H1 (cell line): ENCODE data around the gene TDG. TPM values are rescaled to one million over a fixed set of nuclear protein-coding genes. Genes with fewer than 3 reads are reported as not detected.

Experiments
- CTCF ChIA-PET: fragments of 300-600 bp; sonication (Branson Sonifier 250); formaldehyde crosslinking; loops from one replicate; lab custom pipeline; 2021; ENCODE audit not compliant: partially characterized antibody; lab: Charles Lee
- POLR2A ChIA-PET: fragments of 300-600 bp; sonication (Branson Sonifier 250); formaldehyde crosslinking; loops from one replicate; lab custom pipeline; 2021; ENCODE audit warnings: inconsistent platforms; ENCODE audit not compliant: partially characterized antibody; lab: Charles Lee
- DNase-seq, 2 experiments: peaks; one replicate each; pipeline versions ENCODE4 v3.0.0 to v3.0.0-alpha.2; 2010 to 2022; ENCODE audit warnings: low spot score in 2 of 2, low read depth in 1 of 2, mixed read lengths in 1 of 2
- FAIRE-seq: peaks from 2 replicates; lab custom pipeline; 2011; peaks lifted over from hg19 to GRCh38; lab: Jason Lieb, UNC
- H2AFZ ChIP-seq: 2 replicates; pipeline ENCODE4 v1.8.1; 2012; ENCODE audit warnings: low read length, inconsistent platforms
- H2AK5ac ChIP-seq: 2 replicates; pipeline ENCODE4 v1.6.1; 2013; ENCODE audit warnings: low read depth, low read length
- H2BK120ac ChIP-seq: replicated peaks from 2 replicates; pipeline ENCODE3; 2013; ENCODE audit warnings: low read depth, low read length, inconsistent platforms
- H2BK12ac ChIP-seq: 2 replicates; pipeline ENCODE4 v1.6.1; 2013; ENCODE audit warnings: low read depth, low read length
- H2BK15ac ChIP-seq: 2 replicates; pipeline ENCODE4 v1.6.1; 2013; ENCODE audit warnings: low read length
- H2BK20ac ChIP-seq: 2 replicates; pipeline ENCODE4 v1.6.1; 2013; ENCODE audit warnings: low read length
- H2BK5ac ChIP-seq: 2 replicates; pipeline ENCODE4 v1.6.1; 2013; ENCODE audit warnings: low read depth, low read length
- H3K14ac ChIP-seq: 2 replicates; pipeline ENCODE4 v1.6.1; 2013; ENCODE audit warnings: inconsistent platforms; ENCODE audit not compliant: insufficient read length
- H3K18ac ChIP-seq: 2 replicates; pipeline ENCODE4 v1.6.1; 2013; ENCODE audit warnings: low read length; ENCODE audit errors: extremely low read depth
- H3K23ac ChIP-seq: 2 replicates; pipeline ENCODE4 v1.6.1; 2013; ENCODE audit warnings: inconsistent platforms; ENCODE audit not compliant: insufficient read length
- H3K23me2 ChIP-seq: 2 replicates; pipeline ENCODE4 v1.6.1; 2013; ENCODE audit warnings: low read depth, low read length
- H3K27ac ChIP-seq: 2 replicates; pipeline ENCODE4 v1.6.1; 2011; ENCODE audit warnings: low read depth, low read length, inconsistent platforms
- H3K27me3 ChIP-seq, 4 experiments: replicated peaks in 1 of 4; 1 replicate in 1 of 4; 2 replicates in 3 of 4; pipeline versions ENCODE4 v1.6.1 to v1.8.1; 2011 to 2013; ENCODE audit warnings: low read length in 3 of 4, mild to moderate bottlenecking in 3 of 4, inconsistent platforms in 2 of 4, mixed read lengths in 2 of 4, moderate library complexity in 1 of 4; ENCODE audit not compliant: control insufficient read depth in 3 of 4, insufficient read depth in 3 of 4; ENCODE audit errors: extremely low read depth in 1 of 4
- H3K36me3 ChIP-seq, 4 experiments: 2 replicates each; pipeline versions ENCODE4 v1.6.1 to v1.8.1; 2011 to 2013; ENCODE audit warnings: mild to moderate bottlenecking in 4 of 4, low read length in 3 of 4, moderate library complexity in 2 of 4, control low read depth in 1 of 4, inconsistent platforms in 1 of 4; ENCODE audit not compliant: insufficient read depth in 4 of 4, control insufficient read depth in 2 of 4
- H3K4ac ChIP-seq: replicated peaks from 2 replicates; pipeline ENCODE3; 2013; ENCODE audit warnings: low read length, low read depth, mixed read lengths, inconsistent platforms; ENCODE audit not compliant: insufficient read length
- H3K4me1 ChIP-seq, 4 experiments: replicated peaks in 1 of 4; 1 replicate in 1 of 4; 2 replicates in 3 of 4; pipeline versions ENCODE4 v1.6.1 to v1.8.1; 2011 to 2013; ENCODE audit warnings: low read length in 3 of 4, inconsistent platforms in 2 of 4, mixed read lengths in 1 of 4; ENCODE audit not compliant: insufficient read depth in 4 of 4, control insufficient read depth in 3 of 4
- H3K4me2 ChIP-seq, 2 experiments: 2 replicates each; pipeline versions ENCODE4 v1.6.1 to v1.8.1; 2011 to 2013; ENCODE audit warnings: low read depth in 2 of 2, low read length in 2 of 2, control low read depth in 1 of 2, inconsistent platforms in 1 of 2, mild to moderate bottlenecking in 1 of 2; ENCODE audit not compliant: insufficient read depth in 1 of 2
- H3K4me3 ChIP-seq, 4 experiments: fragments of 200-600, 300-600 bp in 1 of 4; sonication (generic), shearing (Covaris generic), sonication (Bioruptor Twin) in 1 of 4; 2 replicates each; pipeline versions ENCODE4 v1.5.1 to v1.8.1; 2011 to 2016; ENCODE audit warnings: low read length in 4 of 4, low read depth in 3 of 4, control low read depth in 2 of 4, inconsistent platforms in 2 of 4, mild to moderate bottlenecking in 2 of 4, mixed read lengths in 1 of 4, moderate library complexity in 1 of 4; ENCODE audit not compliant: insufficient read depth in 2 of 4; ENCODE audit errors: extremely low read depth in 1 of 4
- H3K56ac ChIP-seq: replicated peaks from 2 replicates; pipeline ENCODE3; 2013; ENCODE audit warnings: low read depth, mild to moderate bottlenecking, mixed read lengths, low read length, inconsistent platforms; ENCODE audit not compliant: insufficient read length
- H3K79me1 ChIP-seq: 2 replicates; pipeline ENCODE4 v1.6.1; 2013; ENCODE audit warnings: low read depth, low read length, control low read depth
- H3K79me2 ChIP-seq, 2 experiments: 2 replicates each; pipeline versions ENCODE4 v1.6.1 to v1.8.1; 2012 to 2013; ENCODE audit warnings: low read length in 2 of 2, mild to moderate bottlenecking in 2 of 2, inconsistent platforms in 1 of 2; ENCODE audit not compliant: insufficient read depth in 2 of 2, control insufficient read depth in 1 of 2
- H3K9ac ChIP-seq, 4 experiments: replicated peaks in 1 of 4; 1 replicate in 1 of 4; 2 replicates in 3 of 4; pipeline versions ENCODE4 v1.6.1 to v1.8.1; 2011 to 2013; ENCODE audit warnings: low read depth in 3 of 4, low read length in 3 of 4, control low read depth in 2 of 4, mild to moderate bottlenecking in 2 of 4, moderate library complexity in 2 of 4, inconsistent platforms in 1 of 4; ENCODE audit errors: extremely low read depth in 1 of 4
- H3K9me3 ChIP-seq, 2 experiments: 2 replicates each; pipeline versions ENCODE4 v1.6.1 to v1.8.1; 2012 to 2013; ENCODE audit warnings: mild to moderate bottlenecking in 2 of 2, moderate library complexity in 2 of 2, control low read depth in 1 of 2, inconsistent platforms in 1 of 2, low read depth in 1 of 2, low read length in 1 of 2, mixed read lengths in 1 of 2; ENCODE audit not compliant: insufficient read depth in 2 of 2
- H4K20me1 ChIP-seq, 2 experiments: replicated peaks in 1 of 2; 2 replicates each; pipeline versions ENCODE3 to v1.8.1; 2011 to 2013; ENCODE audit warnings: inconsistent platforms in 2 of 2, low read length in 2 of 2, mild to moderate bottlenecking in 1 of 2; ENCODE audit not compliant: insufficient read depth in 2 of 2, control insufficient read depth in 1 of 2
- H4K5ac ChIP-seq: 2 replicates; pipeline ENCODE4 v1.6.1; 2013; ENCODE audit warnings: low read length, low read depth, mixed read lengths, inconsistent platforms; ENCODE audit not compliant: insufficient read length
- H4K8ac ChIP-seq: 2 replicates; pipeline ENCODE4 v1.8.0; 2013; ENCODE audit warnings: mild to moderate bottlenecking, moderate library complexity, low read length, inconsistent platforms; ENCODE audit not compliant: insufficient read depth; ENCODE audit errors: extremely low read depth
- H4K91ac ChIP-seq: replicated peaks from 2 replicates; pipeline ENCODE3; 2013; ENCODE audit warnings: low read length, mixed read lengths, inconsistent platforms; ENCODE audit not compliant: insufficient read length
- E2F6 ChIP-seq: IDR thresholded peaks from 2 replicates; pipeline ENCODE4 v1.6.1; 2012; ENCODE audit warnings: inconsistent platforms
- GTF2F1 ChIP-seq: IDR thresholded peaks from 2 replicates; pipeline ENCODE4 v1.6.1; 2012; ENCODE audit warnings: low read depth, low read length, improper control_type of control experiment, borderline replicate concordance
- POLR2AphosphoS5 ChIP-seq: IDR thresholded peaks from 2 replicates; pipeline ENCODE4 v1.6.1; 2011; ENCODE audit warnings: low read depth, low read length
- SP4 ChIP-seq: IDR thresholded peaks from 2 replicates; pipeline ENCODE4 v1.6.1; 2012; ENCODE audit warnings: low read length, inconsistent platforms
- SUZ12 ChIP-seq: fragments of 200-600 bp; sonication (generic); IDR thresholded peaks from 2 replicates; pipeline ENCODE4 v1.6.1; 2012; ENCODE audit warnings: mild to moderate bottlenecking, inconsistent platforms, low read length, moderate library complexity, mixed read lengths
- WGBS, 2 experiments: shearing (Covaris generic) in 1 of 2; methylation state at CpG; one replicate each; pipeline versions ENCODE4 v1.1.6 to v1.1.7; 2013 to 2015; ENCODE audit warnings: low lambda C conversion rate in 2 of 2, mixed read lengths in 2 of 2, inconsistent platforms in 1 of 2, low coverage in 1 of 2, missing lambda C conversion rate in 1 of 2; ENCODE audit not compliant: insufficient replicate concordance in 2 of 2, insufficient coverage in 1 of 2, insufficient read length in 1 of 2; ENCODE audit errors: extremely low coverage in 1 of 2, missing lambda C conversion rate in 1 of 2; 5-methylcytosine and 5-hydroxymethylcytosine counted together
- polyA plus RNA-seq, 7 experiments: library from polyadenylated mRNA; depleted of rRNA in 3 of 7; stranded (reverse) in 5 of 7; unstranded in 2 of 7; fragments of >200 nt in 5 of 7; fragments of 200-250 nt in 2 of 7; gene quantifications; 1 replicate in 5 of 7; 2 replicates in 1 of 7; 4 replicates in 1 of 7; pipeline versions ENCODE4 v1.2.1 to v1.2.3, GENCODE V29; 2011 to 2013; ENCODE audit warnings: missing spikeins in 2 of 7, mixed read lengths in 2 of 7
- total RNA-seq: library from RNA; stranded (reverse); fragmentation: NEBNext Ultra II Directional; extraction: Animal tissue kit (Norgen Biotek cat#: 25700); gene quantifications from 2 replicates; pipeline ENCODE4 v1.2.1, GENCODE V29; 2021

The TDG gene
- total and polyA plus RNA-seq, 2 of the 8 experiments (the other 6 are each of a cell fraction or from before 2014, with no cell fraction given): 22.7 to 47.8 TPM

DNA sequence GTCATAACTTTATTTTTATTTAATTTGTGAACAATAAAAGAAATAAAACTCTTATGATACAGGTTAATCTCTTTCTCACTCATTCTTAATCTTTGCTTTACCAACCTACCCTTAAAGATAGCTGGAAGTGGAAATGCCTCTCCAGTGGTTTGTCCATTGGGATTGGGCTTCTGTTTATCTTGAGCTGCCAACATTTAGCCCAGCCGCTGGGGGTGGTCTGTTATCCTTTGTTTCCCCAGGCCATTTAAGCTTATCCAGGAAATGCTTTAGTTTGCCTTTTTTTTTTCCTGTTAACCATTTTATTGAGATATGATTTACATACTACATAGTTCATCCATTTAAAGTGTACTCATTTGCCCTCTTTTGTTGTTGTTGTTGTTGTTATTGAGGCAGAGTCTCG lies 8.2 kb downstream of the TDG start:
- Histone ChIP-seq H2AK5ac (no peak overlapping the region), H4K5ac (no peak overlapping the region), H3K79me2 (peaks cover 18 to 87% of the 10 kb centered on the region in 2 experiments), H3K23me2 (no peaks in the 10 kb centered on the region), H2BK15ac (no peak overlapping the region), H3K4ac (no peak overlapping the region), H3K4me1 (no peaks in the 10 kb centered on the region), H3K36me3 (peaks cover 4 to 38% (median 12%) of the 10 kb centered on the region in 4 experiments; a peak in 7 of 8 replicates), H3K18ac (no peak overlapping the region), H2BK12ac (no peak overlapping the region), H2BK20ac (no peak overlapping the region), H3K4me2 (no peak overlapping the region), H3K23ac (no peak overlapping the region), H2AFZ (no peak overlapping the region), H3K4me3 (no peak overlapping the region), H3K9ac (no peak overlapping the region), H2BK5ac (no peak overlapping the region), H3K27ac (no peak overlapping the region), H3K27me3 (no peaks in the 10 kb centered on the region), H3K79me1 (peaks cover 4% of the 10 kb centered on the region; the same call in 1 of the 2 replicates), H3K9me3 (no peaks in the 10 kb centered on the region), H4K20me1 (peaks cover 3 to 4% of the 10 kb centered on the region in 2 experiments), H3K56ac (no peak overlapping the region), H2BK120ac (no peak overlapping the region), H4K91ac (no peak overlapping the region), H4K8ac (no peak overlapping the region), H3K14ac (no peak overlapping the region)
- no peak for DNase-seq
- no peak for TF ChIP-seq SP4
- TF ChIP-seq E2F6: no peak
- no peak for TF ChIP-seq GTF2F1
- no peak for TF ChIP-seq POLR2AphosphoS5
- TF ChIP-seq SUZ12: no peak
- 89% methylated on average over 2 of the region's 2 CpGs; no CpG with 5 or more reads in 1 of the 2 experiments for WGBS, 2 experiments
- CTCF ChIA-PET: interaction anchor here (1.1 to 1.6 kb wide), 5 partner anchors 8 to 203 kb away, joined by 3 read pairs; partner anchors contain the start of gene TDG
- FAIRE-seq: no peak
- POLR2A ChIA-PET: interaction anchor here (1.0 to 2.3 kb wide), 4 partner anchors 9 to 24 kb away, joined by 3 to 12 read pairs (median 7); partner anchors contain the start of gene TDG
